Upper lobe of left lung (tissue), 6 donors: ENCODE results near the gene WNT5B. TPM values are rescaled to one million over a fixed set of nuclear protein-coding genes. Genes with fewer than 3 reads are reported as not detected.

Experiments
- ATAC-seq, 2 donors: fragments of 200-7000 bp; cut with Tn5 transposase; one replicate each; pipeline ENCODE4 v1.9.1; 2022; ENCODE audit warnings: mild to moderate bottlenecking in 2 of 2, moderate library complexity in 2 of 2; ENCODE audit not compliant: low FRiP score in 2 of 2
- DNase-seq, 2 donors: peaks; one replicate each; pipeline ENCODE4 v3.0.0-alpha.2; 2019 to 2020
- H3K27ac ChIP-seq, 4 donors: fragments of 200-600 bp; sonication (generic); one replicate each; pipeline ENCODE4 v1.5.1; 2016 to 2019
- H3K27me3 ChIP-seq, 4 donors: fragments of 200-600 bp; sonication (generic); one replicate each; pipeline ENCODE4 v1.5.1; 2017 to 2019
- H3K36me3 ChIP-seq, 4 donors: fragments of 200-600 bp; sonication (generic); one replicate each; pipeline ENCODE4 v1.5.1; 2016 to 2019
- H3K4me1 ChIP-seq, 4 donors: fragments of 200-600 bp; sonication (generic); one replicate each; pipeline ENCODE4 v1.5.1; 2018 to 2019
- H3K4me3 ChIP-seq, 4 donors: fragments of 200-600 bp; sonication (generic); one replicate each; pipeline ENCODE4 v1.5.1; 2017 to 2019; ENCODE audit warnings: mild to moderate bottlenecking in 2 of 4, moderate library complexity in 1 of 4
- H3K9me3 ChIP-seq, 4 donors: fragments of 200-600 bp; sonication (generic); one replicate each; pipeline ENCODE4 v1.5.1; 2018 to 2019
- CTCF ChIP-seq, 6 experiments: fragments of 450-650 bp in 4 of 6; fragments of 200-600 bp in 2 of 6; sonication (generic) in 2 of 6; IDR thresholded peaks; one replicate each; pipeline ENCODE4 v1.5.1; 2016 to 2019; ENCODE audit warnings: antibody characterized with exemption in 6 of 6
- EP300 ChIP-seq, 4 donors: sonication (generic); formaldehyde crosslinking; IDR thresholded peaks; one replicate each; pipeline ENCODE4 v1.5.1; 2017; ENCODE audit warnings: antibody characterized with exemption in 4 of 4, control low read depth in 2 of 4
- POLR2A ChIP-seq, 4 donors: fragments of 450-650 bp; IDR thresholded peaks; one replicate each; pipeline ENCODE4 v1.5.1; 2016 to 2017; ENCODE audit warnings: antibody characterized with exemption in 4 of 4, mild to moderate bottlenecking in 2 of 4
- POLR2AphosphoS5 ChIP-seq, 2 donors: sonication (generic); formaldehyde crosslinking; IDR thresholded peaks; one replicate each; pipeline ENCODE4 v1.5.1; 2017; ENCODE audit warnings: antibody characterized with exemption in 2 of 2
- WGBS, 2 donors: methylation state at CpG; one replicate each; pipeline ENCODE4 v1.1.5; 2017 to 2018; 5-methylcytosine and 5-hydroxymethylcytosine counted together
- total RNA-seq, 6 donors: library from RNA; depleted of rRNA in 4 of 6; stranded (reverse); fragments of >200 nt in 4 of 6; gene quantifications; one replicate each; pipeline versions ENCODE4 v1.1.0 to v1.2.1, GENCODE V29; 2016 to 2021
- donor health status: DM: no; HTN: no; CAD: no; lungs with moderate emphysema.
- donor health status: DM: no; HTN: yes; CAD: no; lungs with severe emphysema.

Gene WNT5B
- total RNA-seq, 6 donors from 2014 or later: 5.8 to 9.7 (median 7.0) TPM; not detected in 1

GRCh38 chr12:1666685-1667162 lies 37.7 kb downstream of the WNT5B start:
- no peaks in the 10 kb centered on the region for H3K27me3 ChIP-seq
- no peak overlapping the region for H3K4me3 ChIP-seq
- no peak for ATAC-seq
- 19 to 24% methylated on average over 2 of the region's 2 CpGs for WGBS, 2 donors
- DNase-seq: no peak
- no peaks in the 10 kb centered on the region for H3K36me3 ChIP-seq
- peaks cover 13 to 35% (median 19%) of the 10 kb centered on the region in 4 donors for H3K4me1 ChIP-seq
- no peak for TF ChIP-seq POLR2A (IDR thresholded peaks at IDR 0.05)
- peak in 1 of 2 donors; percentile 32 for TF ChIP-seq POLR2AphosphoS5 (IDR thresholded peaks at IDR 0.05)
- no peak for TF ChIP-seq CTCF (IDR thresholded peaks at IDR 0.05)
- TF ChIP-seq EP300 (IDR thresholded peaks at IDR 0.05): no peak
- no peaks in the 10 kb centered on the region for H3K9me3 ChIP-seq
- peak overlapping the region; percentile 35 to 83 (median 71) for H3K27ac ChIP-seq

- peak overlapping the region in 2 of 4 donors; percentile 33 to 83 for H3K27ac ChIP-seq
- peaks cover 13 to 30% (median 19%) of the 10 kb centered on the region in 4 donors for H3K4me1 ChIP-seq
- H3K9me3 ChIP-seq: no peaks in the 10 kb centered on the region
- TF ChIP-seq POLR2A (IDR thresholded peaks at IDR 0.05) (peak in 1 of 4 donors; percentile 12), CTCF (IDR thresholded peaks at IDR 0.05) (no peak), POLR2AphosphoS5 (IDR thresholded peaks at IDR 0.05) (peak; percentile 58 to 61), EP300 (IDR thresholded peaks at IDR 0.05) (peak in 1 of 4 donors; percentile 39)
- no peak overlapping the region for H3K4me3 ChIP-seq
- ATAC-seq (peak in 1 of 2 donors; percentile 75), DNase-seq (peak in 1 of 2 donors; percentile 72)
- no peaks in the 10 kb centered on the region for H3K27me3 ChIP-seq
- H3K36me3 ChIP-seq: no peaks in the 10 kb centered on the region
- WGBS, 2 donors: 59 to 63% methylated on average over 18 of the region's 18 CpGs
These were observed 40.0 kb downstream of the WNT5B start for GRCh38 chr12:1668833-1669543.

- H3K9me3 ChIP-seq: no peaks in the 10 kb centered on the region
- peaks cover 13 to 28% (median 19%) of the 10 kb centered on the region in 4 donors for H3K4me1 ChIP-seq
- no peak overlapping the region for H3K27ac ChIP-seq
- H3K36me3 ChIP-seq: no peaks in the 10 kb centered on the region
- DNase-seq: no peak
- TF ChIP-seq EP300 (IDR thresholded peaks at IDR 0.05): no peak
- no peak for TF ChIP-seq CTCF (IDR thresholded peaks at IDR 0.05)
- TF ChIP-seq POLR2A (IDR thresholded peaks at IDR 0.05): no peak
- no peak for TF ChIP-seq POLR2AphosphoS5 (IDR thresholded peaks at IDR 0.05)
- WGBS, 2 donors: 82 to 83% methylated on average over 14 of the region's 14 CpGs
- no peaks in the 10 kb centered on the region for H3K27me3 ChIP-seq
- no peak for ATAC-seq
- H3K4me3 ChIP-seq: no peak overlapping the region
These were observed 41.6 kb downstream of the WNT5B start for GRCh38 chr12:1670358-1671268.

- H3K27ac ChIP-seq: no peak overlapping the region
- H3K4me1 ChIP-seq: peaks cover 0 to 7% (median 2%) of the 10 kb centered on the region in 4 donors
- WGBS, 2 donors: 93 to 96% methylated on average over 3 of the region's 3 CpGs
- TF ChIP-seq POLR2AphosphoS5 (IDR thresholded peaks at IDR 0.05): no peak
- no peak for TF ChIP-seq POLR2A (IDR thresholded peaks at IDR 0.05)
- no peak for TF ChIP-seq EP300 (IDR thresholded peaks at IDR 0.05)
- no peak for TF ChIP-seq CTCF (IDR thresholded peaks at IDR 0.05)
- DNase-seq: no peak
- no peaks in the 10 kb centered on the region for H3K36me3 ChIP-seq
- H3K9me3 ChIP-seq: no peaks in the 10 kb centered on the region
- no peaks in the 10 kb centered on the region for H3K27me3 ChIP-seq
- H3K4me3 ChIP-seq: no peak overlapping the region
- ATAC-seq: no peak
These were observed 47.0 kb downstream of the WNT5B start for GRCh38 chr12:1676043-1676442.
